T-helper 17 cell (primary cell): Measurements from ENCODE around the gene PITPNC1. TPM values are rescaled to one million over a fixed set of nuclear protein-coding genes. Genes with fewer than 3 reads are reported as not detected.
"Not testable (repeated sequence)": the region's sequence is repeated elsewhere in the genome, so short reads cannot be mapped to it uniquely, and the experiment has no call there.

Experiments used
- ATAC-seq: fragments of 150-1000 bp; cut with Tn5 transposase; 2 replicates; pipeline ENCODE4 v1.10.0; 2021; ENCODE audit warnings: mild to moderate bottlenecking, moderate library complexity
- DNase-seq, 3 donors: peaks; one replicate each; pipeline versions ENCODE4 v3.0.0 to v3.0.0-alpha.2; 2020 to 2021
- H3K9me3 ChIP-seq: one replicate; pipeline ENCODE4 v1.7.0; 2013; ENCODE audit warnings: low read length, mild to moderate bottlenecking; ENCODE audit not compliant: control insufficient read depth, poor library complexity, severe bottlenecking
- H3K27ac Mint-ChIP-seq: one replicate; pipeline ENCODE4 v1.8.0; 2022; ENCODE audit warnings: mild to moderate bottlenecking, moderate library complexity, mixed read lengths
- H3K27me3 Mint-ChIP-seq: one replicate; pipeline ENCODE4 v1.8.0; 2022; ENCODE audit warnings: mixed read lengths
- H3K36me3 Mint-ChIP-seq: one replicate; pipeline ENCODE4 v1.8.0; 2022; ENCODE audit warnings: low read depth, mixed read lengths
- H3K4me1 Mint-ChIP-seq: one replicate; pipeline ENCODE4 v1.8.0; 2022; ENCODE audit warnings: mild to moderate bottlenecking, mixed read lengths
- H3K4me3 Mint-ChIP-seq: one replicate; pipeline ENCODE4 v1.8.0; 2022; ENCODE audit warnings: mild to moderate bottlenecking, moderate library complexity, mixed read lengths
- total RNA-seq, 4 donors: library from RNA in 2 of 4; stranded (reverse) in 2 of 4; gene quantifications; one replicate each; pipeline ENCODE4 v1.2.3 and lab custom pipeline; 2022 to 2026

The PITPNC1 gene
- total RNA-seq, 2 donors from 2014 or later, result 72.9 to 82.0 TPM

DNA sequence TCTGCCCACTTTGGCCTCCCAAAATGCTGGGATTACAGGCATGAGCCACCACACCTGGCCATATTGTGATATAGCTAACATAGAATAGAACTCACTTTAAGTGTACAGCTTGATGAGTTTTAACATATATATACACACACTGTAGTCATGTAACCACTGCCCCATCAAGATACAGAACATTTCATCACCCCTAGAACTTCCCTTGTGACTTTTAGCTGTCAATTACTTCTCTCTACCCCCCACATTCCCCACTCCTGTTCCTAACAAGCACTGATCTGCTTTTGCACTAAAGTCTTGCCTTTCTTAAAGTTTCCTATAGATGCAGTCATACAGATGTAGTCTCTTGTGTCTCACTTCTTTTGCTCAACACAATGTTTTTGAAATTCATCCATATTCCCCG, 93.1 kb downstream of the PITPNC1 start:
- peak overlapping the region; percentile 94 for H3K27ac Mint-ChIP-seq
- H3K9me3 ChIP-seq, result no peaks in the 10 kb centered on the region
- ATAC-seq, result no peak
- no peaks in the 10 kb centered on the region for H3K27me3 Mint-ChIP-seq
- H3K4me1 Mint-ChIP-seq, result peaks cover 49% of the 10 kb centered on the region
- H3K4me3 Mint-ChIP-seq, result no peak overlapping the region
- H3K36me3 Mint-ChIP-seq, result no peaks in the 10 kb centered on the region
- no peak for DNase-seq

DNA sequence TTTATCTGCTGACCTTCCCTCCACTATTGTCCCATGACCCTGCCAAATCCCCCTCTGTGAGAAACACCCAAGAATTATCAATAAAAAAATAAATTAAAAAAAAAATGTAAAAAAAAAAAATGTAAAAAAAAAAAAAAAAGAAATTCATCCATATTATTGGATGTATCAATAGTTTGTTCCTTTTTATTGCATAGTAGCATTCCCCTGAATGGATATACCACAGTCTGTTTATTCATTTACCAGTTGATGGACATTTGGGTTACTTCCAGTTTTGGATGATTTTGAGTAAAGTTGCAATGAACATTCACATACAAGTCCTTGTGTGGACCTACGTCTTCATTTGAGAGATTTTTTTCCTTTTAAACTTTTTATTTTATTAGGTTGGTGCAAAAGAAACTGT, 94.0 kb downstream of the PITPNC1 start:
- H3K4me1 Mint-ChIP-seq, result peaks cover 54% of the 10 kb centered on the region
- H3K36me3 Mint-ChIP-seq, result no peaks in the 10 kb centered on the region
- no peak overlapping the region for H3K27ac Mint-ChIP-seq
- no peaks in the 10 kb centered on the region for H3K9me3 ChIP-seq
- DNase-seq, result no peak
- no peak overlapping the region for H3K4me3 Mint-ChIP-seq
- H3K27me3 Mint-ChIP-seq, result no peaks in the 10 kb centered on the region
- ATAC-seq, result no peak

- not testable (repeated sequence) for H3K4me3 Mint-ChIP-seq, DNase-seq, H3K9me3 ChIP-seq, H3K27me3 Mint-ChIP-seq, ATAC-seq, H3K27ac Mint-ChIP-seq, H3K36me3 Mint-ChIP-seq
- H3K4me1 Mint-ChIP-seq, result peaks cover 50% of the 10 kb centered on the region
Measured at GRCh38 chr17:67472606-67473005, 95.5 kb downstream of the PITPNC1 start.

- peaks cover 56% of the 10 kb centered on the region for H3K4me1 Mint-ChIP-seq
- no peaks in the 10 kb centered on the region for H3K27me3 Mint-ChIP-seq
- H3K4me3 Mint-ChIP-seq, result peak overlapping the region; percentile 55
- peak overlapping the region; percentile 98 for H3K27ac Mint-ChIP-seq
- ATAC-seq, result no peak
- H3K36me3 Mint-ChIP-seq, result no peaks in the 10 kb centered on the region
- no peaks in the 10 kb centered on the region for H3K9me3 ChIP-seq
- DNase-seq, result no peak
Measured at GRCh38 chr17:67474081-67474661, 97.1 kb downstream of the PITPNC1 start.

- no peaks in the 10 kb centered on the region for H3K36me3 Mint-ChIP-seq
- peaks cover 50% of the 10 kb centered on the region for H3K4me1 Mint-ChIP-seq
- peak; percentile 88 for ATAC-seq
Measured at GRCh38 chr17:67475161-67475937, 98.3 kb downstream of the PITPNC1 start.

DNA sequence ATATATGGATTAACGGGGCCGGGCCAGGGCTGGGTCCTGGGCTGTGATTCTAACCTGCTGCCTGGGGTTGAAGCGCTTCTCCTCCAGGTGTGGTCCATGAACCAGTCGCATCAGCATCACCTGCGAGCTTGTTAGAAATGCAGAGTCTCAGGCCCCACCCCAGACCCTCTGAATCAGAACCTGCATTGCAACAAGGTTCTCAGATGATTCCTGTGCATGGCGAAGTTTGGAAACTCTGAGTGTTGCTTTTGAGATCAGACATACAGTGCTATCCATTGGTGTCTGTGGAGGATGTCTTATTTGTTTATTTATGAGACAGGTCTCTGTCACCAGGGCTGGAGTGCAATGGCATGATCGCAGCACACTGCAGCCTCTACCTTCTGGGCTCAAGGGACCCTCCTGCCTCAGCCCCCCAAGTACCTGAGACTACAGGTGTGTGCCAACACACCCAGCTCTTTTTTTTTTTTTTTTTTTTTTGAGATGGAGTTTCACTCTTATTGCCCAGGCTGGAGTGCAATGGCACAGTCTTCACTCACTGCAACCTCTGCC, 99.8 kb downstream of the PITPNC1 start:
- no peak for ATAC-seq
- H3K27me3 Mint-ChIP-seq, result no peaks in the 10 kb centered on the region
- H3K27ac Mint-ChIP-seq, result peak overlapping the region; percentile 98
- H3K4me1 Mint-ChIP-seq, result peaks cover 51% of the 10 kb centered on the region
- no peaks in the 10 kb centered on the region for H3K9me3 ChIP-seq
- no peak for DNase-seq
- H3K36me3 Mint-ChIP-seq, result no peaks in the 10 kb centered on the region
- no peak overlapping the region for H3K4me3 Mint-ChIP-seq

More at GRCh38 chr17:67475161-67475937, 98.3 kb downstream of the PITPNC1 start:
- Mint-ChIP-seq H3K27me3 (no peaks in the 10 kb centered on the region), H3K27ac (peak overlapping the region; percentile 98), H3K4me3 (peak overlapping the region; percentile 76)
- DNase-seq, result peak; percentile 63 to 80 (median 74)
- no peaks in the 10 kb centered on the region for H3K9me3 ChIP-seq

DNA sequence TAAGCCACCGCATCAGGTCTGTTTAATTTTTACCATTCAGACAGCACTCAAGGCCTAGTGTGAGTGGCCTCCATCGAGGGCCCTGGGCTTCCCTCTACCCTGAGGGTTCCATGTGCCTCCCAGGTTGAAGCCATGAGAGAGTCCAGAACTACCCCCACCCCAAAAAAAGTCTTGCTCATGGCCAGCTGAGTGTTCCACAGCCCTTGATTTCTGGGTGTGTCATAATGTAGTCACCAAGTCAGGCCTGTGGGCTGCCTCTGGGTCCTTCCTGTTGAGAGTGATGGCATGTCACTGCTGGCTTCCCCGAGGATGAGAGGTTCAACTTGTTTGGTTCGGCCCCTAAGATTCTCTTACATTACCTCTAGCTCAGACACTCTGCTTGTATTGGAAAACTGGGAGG, 100.6 kb downstream of the PITPNC1 start:
- peak overlapping the region; percentile 88 for H3K4me3 Mint-ChIP-seq
- H3K4me1 Mint-ChIP-seq, result peaks cover 51% of the 10 kb centered on the region
- H3K27me3 Mint-ChIP-seq, result no peaks in the 10 kb centered on the region
- peak overlapping the region; percentile 98 for H3K27ac Mint-ChIP-seq
- DNase-seq, result peak in 1 of 3 donors; percentile 22
- peak; percentile 49 for ATAC-seq
- no peaks in the 10 kb centered on the region for H3K9me3 ChIP-seq
- H3K36me3 Mint-ChIP-seq, result no peaks in the 10 kb centered on the region

GRCh38 chr17:67478401-67479041, 101.4 kb downstream of the PITPNC1 start:
- DNase-seq (no peak), ATAC-seq (peak; percentile 24)
- H3K9me3 ChIP-seq, result no peaks in the 10 kb centered on the region
- Mint-ChIP-seq H3K4me3 (peak overlapping the region; percentile 88), H3K27me3 (no peaks in the 10 kb centered on the region), H3K4me1 (peaks cover 50% of the 10 kb centered on the region), H3K27ac (peak overlapping the region; percentile 98), H3K36me3 (no peaks in the 10 kb centered on the region)

DNA sequence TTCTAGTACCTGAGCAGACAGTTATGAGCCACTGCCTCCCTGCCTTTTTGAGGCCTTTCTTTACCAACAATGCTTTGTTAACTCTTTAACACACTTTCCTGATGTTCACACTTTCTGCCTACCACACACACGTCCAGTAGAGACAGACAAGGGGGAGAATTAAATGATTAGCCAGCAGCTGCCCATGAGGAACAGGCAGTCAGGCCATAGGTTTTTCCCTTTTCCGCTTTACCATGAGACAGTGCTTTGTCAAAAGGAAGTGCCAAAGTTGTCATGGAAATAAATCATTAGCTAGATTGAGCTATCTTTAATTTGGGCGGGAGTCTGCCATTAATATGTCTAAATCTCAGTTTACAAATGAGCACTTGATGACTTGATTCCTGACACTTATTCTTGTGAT, 102.1 kb downstream of the PITPNC1 start:
- no peak for DNase-seq
- peaks cover 1% of the 10 kb centered on the region for H3K36me3 Mint-ChIP-seq
- peak overlapping the region; percentile 98 for H3K27ac Mint-ChIP-seq
- H3K4me3 Mint-ChIP-seq, result peak overlapping the region; percentile 88
- no peaks in the 10 kb centered on the region for H3K27me3 Mint-ChIP-seq
- peaks cover 47% of the 10 kb centered on the region for H3K4me1 Mint-ChIP-seq
- H3K9me3 ChIP-seq, result no peaks in the 10 kb centered on the region
- ATAC-seq, result no peak

DNA sequence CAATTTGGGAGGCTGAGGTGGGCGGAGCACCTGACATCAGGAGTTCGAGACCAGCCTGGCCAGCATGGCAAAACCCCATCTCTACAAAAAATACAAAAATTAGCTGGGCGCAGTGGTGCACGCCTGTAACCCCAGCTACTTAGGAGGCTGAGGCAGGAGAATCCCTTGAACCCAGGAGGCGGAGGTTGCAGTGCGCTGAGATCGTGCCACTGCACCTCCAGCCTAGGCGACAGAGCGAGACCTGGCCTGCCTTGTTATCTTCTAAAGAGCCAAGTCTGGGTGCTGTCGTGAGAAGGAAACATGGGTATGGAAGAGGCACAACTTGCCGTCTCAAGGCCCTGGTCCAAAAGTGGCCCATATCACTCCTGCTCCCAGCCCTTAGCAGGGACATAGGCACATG, 103.9 kb downstream of the PITPNC1 start:
- not testable (repeated sequence) for H3K36me3 Mint-ChIP-seq, H3K9me3 ChIP-seq, H3K4me3 Mint-ChIP-seq, H3K27ac Mint-ChIP-seq, DNase-seq, ATAC-seq, H3K27me3 Mint-ChIP-seq
- H3K4me1 Mint-ChIP-seq, result peaks cover 33% of the 10 kb centered on the region

DNA sequence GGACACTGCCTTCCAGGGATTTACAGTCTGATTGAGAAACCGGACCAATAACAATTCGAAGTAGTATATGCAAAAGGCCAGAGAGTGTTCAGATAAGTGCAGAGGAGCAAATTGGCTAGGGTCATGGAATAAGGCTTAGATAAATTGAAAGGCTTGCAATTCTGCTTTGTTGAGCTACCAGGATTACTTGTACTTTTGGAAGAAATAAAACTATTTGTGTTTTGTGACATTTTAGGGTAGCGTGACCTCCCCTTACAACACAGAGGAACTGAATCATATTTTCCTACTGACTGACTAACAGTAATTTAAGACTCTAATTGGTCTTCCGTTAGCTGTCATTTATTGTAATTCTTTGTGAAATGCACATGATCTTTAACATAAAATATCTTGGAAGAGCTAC, 104.7 kb downstream of the PITPNC1 start:
- H3K4me3 Mint-ChIP-seq, result no peak overlapping the region
- peaks cover 40% of the 10 kb centered on the region for H3K4me1 Mint-ChIP-seq
- ATAC-seq (no peak), DNase-seq (no peak)
- peak overlapping the region; percentile 39 for H3K27ac Mint-ChIP-seq
- H3K36me3 Mint-ChIP-seq, result peaks cover 2% of the 10 kb centered on the region
- H3K9me3 ChIP-seq, result no peaks in the 10 kb centered on the region
- no peaks in the 10 kb centered on the region for H3K27me3 Mint-ChIP-seq

GRCh38 chr17:67482764-67483163, 105.7 kb downstream of the PITPNC1 start:
- Mint-ChIP-seq H3K4me3 (no peak overlapping the region), H3K27ac (peak overlapping the region; percentile 39), H3K27me3 (no peaks in the 10 kb centered on the region), H3K4me1 (peaks cover 42% of the 10 kb centered on the region), H3K36me3 (peaks cover 2% of the 10 kb centered on the region)
- no peaks in the 10 kb centered on the region for H3K9me3 ChIP-seq
- ATAC-seq (no peak), DNase-seq (no peak)

DNA sequence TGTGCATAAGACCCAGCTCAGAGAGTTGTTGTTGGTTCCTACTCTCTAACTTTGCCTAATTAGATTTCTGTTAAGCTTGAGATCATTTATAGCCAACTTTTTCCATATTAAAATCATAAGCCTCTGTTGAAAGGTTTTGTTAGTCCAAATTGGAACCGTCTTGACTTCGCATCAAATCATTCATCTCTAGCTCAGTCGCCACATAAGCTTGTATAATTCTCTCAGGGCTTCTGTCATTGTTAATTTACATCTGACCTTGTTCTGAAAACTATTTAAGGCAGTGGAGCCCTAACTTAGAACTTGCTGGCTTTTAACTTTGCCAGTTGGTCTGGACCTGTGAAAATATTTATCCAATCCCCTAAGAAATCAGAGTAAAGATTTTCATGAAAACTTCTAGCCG, 107.2 kb downstream of the PITPNC1 start:
- Mint-ChIP-seq H3K4me1 (peaks cover 31% of the 10 kb centered on the region), H3K4me3 (no peak overlapping the region), H3K27me3 (no peaks in the 10 kb centered on the region), H3K27ac (no peak overlapping the region), H3K36me3 (peaks cover 2% of the 10 kb centered on the region)
- H3K9me3 ChIP-seq, result no peaks in the 10 kb centered on the region
- ATAC-seq, result no peak
- no peak for DNase-seq
